HG03571 (cell line): ENCODE data around the gene CTTNBP2.
"Not testable (repeated sequence)": the region's sequence is repeated elsewhere in the genome, so short reads cannot be mapped to it uniquely, and the experiment has no call there.

Experiments
- ATAC-seq: cut with Tn5 transposase; IDR thresholded peaks from one replicate; pipeline ENCODE4 v1.9.1; 2021; ENCODE audit not compliant: unreplicated experiment

The CTTNBP2 gene

DNA sequence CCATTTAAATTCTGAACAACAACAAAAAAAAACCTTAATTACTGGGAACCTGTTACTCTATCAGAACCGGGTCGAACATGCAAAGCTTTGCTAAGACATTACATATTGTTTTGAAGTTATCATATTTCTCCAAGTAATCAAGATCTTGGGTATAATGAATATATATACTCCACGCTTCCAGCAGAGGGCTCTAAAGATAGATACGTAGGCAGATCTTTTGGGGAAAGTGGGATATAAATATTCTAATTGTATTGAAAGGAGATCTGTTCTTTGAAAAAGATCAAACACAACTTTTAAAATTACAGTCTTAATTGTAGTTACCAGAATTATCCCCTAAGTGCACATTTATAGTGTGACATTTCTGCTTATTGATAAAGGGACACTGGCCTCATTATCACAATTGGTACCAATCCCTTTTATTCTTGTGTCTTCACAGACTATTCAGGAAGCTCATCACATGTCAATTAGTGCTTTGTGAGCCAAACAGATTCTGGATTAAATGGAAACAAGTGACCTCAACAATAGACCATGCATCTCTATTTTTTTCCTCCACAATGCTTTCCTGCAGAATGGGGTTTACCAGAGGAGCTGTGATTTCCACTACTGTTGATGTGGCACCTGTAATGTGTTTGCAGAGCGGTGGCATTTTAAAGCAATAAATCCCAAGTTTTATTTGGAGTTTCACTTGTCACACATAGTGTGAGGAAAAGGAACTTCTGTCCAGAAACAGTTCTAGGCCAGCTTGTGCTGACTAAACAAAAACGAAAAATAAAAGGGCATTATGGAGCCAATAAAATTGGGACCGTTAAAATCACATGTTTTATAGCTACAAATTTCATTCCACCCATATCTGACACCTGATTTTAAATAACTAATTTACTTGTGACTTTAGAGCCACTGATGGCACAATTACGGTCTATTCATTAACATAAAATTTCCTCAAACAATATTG lies 122.4 kb downstream of the CTTNBP2 start:
- ATAC-seq, result no peak

DNA sequence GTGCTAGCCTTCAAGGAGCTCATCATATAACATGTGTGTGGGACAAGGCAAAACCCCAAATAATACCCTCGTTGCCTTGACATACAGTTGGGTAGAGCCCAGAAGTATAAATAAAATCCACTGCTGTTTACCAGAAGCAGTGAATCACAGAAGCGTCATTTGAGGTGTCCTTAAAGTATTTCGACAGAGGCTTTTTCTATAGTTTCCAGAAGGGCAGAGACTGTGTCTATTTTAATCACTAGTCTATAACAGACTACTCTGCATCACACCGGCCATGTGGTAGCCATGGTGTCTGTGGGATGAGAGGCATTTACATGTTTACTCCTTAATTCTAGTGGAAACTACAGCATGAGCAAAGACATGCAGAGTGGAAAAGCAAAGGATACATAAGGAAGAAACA lies 131.3 kb downstream of the CTTNBP2 start:
- ATAC-seq, result no peak

- no peak for ATAC-seq
These were observed 134.2 kb downstream of the CTTNBP2 start for GRCh38 chr7:117739085-117739484.

DNA sequence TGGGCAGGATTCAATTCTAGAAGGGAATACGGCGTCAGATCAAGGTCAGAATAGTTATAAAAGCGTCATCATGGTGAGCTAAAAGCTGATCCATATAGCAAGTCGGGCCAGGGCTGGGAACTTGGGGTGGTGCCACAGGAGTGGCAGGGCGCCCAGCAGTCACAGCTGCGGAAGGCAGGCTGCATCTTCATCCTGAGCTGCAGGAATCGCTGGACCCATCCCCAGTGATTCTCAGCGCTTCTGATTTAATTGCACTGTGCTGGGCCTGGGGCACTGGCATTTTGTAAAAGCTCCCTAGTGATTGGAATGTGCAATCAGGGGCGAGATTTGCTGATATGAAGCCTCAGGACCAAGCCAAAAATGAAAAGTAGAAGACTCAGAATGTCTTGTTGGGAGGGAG lies 135.3 kb downstream of the CTTNBP2 start:
- no peak for ATAC-seq

- ATAC-seq, result peak; percentile 96
These were observed 141.8 kb downstream of the CTTNBP2 start for GRCh38 chr7:117731455-117731854.

GRCh38 chr7:117730390-117730789 lies 142.9 kb downstream of the CTTNBP2 start:
- ATAC-seq, result no peak

GRCh38 chr7:117728890-117729624 lies 144.2 kb downstream of the CTTNBP2 start:
- no peak for ATAC-seq

DNA sequence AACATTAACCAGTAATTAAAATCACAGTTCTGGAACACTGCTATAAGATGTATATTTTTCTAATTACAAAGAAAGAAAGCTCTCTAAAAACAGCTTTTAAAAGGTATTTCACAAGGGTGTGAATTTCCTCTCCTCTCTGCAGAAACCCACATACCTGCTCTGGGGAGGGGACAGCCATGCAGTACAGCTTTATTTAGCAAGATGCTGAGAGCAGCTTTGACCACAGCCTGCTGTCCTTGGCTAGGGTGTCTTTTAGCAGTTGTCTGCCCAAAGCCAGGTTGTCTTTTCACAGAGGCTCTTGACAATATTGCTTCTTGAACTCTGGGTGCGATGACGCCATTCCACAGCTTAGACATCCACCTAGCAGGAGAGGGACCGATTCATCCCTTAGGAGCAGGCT lies 148.3 kb downstream of the CTTNBP2 start:
- no peak for ATAC-seq

DNA sequence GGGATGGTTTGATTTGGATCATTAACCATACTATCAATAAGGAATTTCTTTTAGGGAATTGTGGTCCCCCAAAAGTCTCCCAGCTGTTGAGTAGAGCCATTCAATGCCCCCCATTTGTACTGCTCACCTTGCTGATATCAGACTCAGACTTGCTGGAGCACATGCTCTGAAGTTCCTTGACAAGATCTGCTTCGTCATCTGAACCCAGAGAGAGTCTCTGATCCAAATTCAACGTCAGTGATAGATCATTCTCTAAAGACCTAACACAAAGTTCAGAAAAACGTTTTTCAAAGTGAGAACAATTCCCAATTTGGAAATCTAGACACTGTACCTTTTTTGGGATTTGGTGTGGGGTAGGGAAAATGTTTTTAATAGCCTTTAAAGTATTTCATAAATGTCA lies 153.9 kb downstream of the CTTNBP2 start:
- ATAC-seq, result no peak

- no peak for ATAC-seq
These were observed 155.0 kb downstream of the CTTNBP2 start for GRCh38 chr7:117718116-117718835.

DNA sequence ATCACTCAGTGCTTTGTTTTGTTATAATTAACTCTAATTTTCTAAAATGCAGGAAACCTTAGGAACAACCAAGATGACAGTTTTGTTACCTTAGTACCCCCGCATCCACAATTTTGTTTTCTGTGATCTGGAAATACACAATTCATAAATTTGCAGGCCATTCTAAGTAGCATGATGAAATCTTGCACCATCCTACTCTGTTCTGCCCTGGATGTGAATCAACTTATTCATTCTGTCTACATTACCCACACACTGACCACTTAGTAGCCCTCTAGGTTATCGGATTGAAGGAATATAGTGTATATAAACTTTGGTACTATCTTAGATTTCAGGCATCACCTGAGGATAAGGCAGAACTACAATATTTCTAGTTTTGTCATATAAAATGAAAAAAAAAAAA lies 155.9 kb downstream of the CTTNBP2 start:
- no peak for ATAC-seq

GRCh38 chr7:117716707-117717299 lies 156.4 kb downstream of the CTTNBP2 start:
- ATAC-seq, result no peak

GRCh38 chr7:117715784-117716445 lies 157.3 kb downstream of the CTTNBP2 start:
- ATAC-seq, result peak; percentile 72

GRCh38 chr7:117711556-117711955 lies 161.7 kb downstream of the CTTNBP2 start:
- ATAC-seq, result no peak

DNA sequence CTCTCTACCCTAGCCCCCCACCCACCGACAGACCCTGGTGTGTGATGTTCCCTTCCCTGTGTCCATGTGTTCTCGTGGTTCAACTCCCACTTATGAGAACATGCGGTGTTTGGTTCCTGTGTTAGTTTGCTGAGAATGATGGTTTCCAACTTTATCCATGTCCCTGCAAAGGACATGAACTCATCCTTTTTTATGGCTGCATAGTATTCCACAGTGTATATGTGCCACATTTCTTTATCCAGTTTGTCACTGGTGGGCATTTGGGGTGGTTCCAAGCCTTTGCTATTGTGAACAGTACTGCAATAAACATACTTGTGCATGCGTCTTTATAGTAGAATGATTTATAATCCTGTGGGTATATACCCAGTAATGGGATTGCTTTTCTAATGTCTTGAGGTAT lies 165.1 kb downstream of the CTTNBP2 start:
- not testable (repeated sequence) for ATAC-seq

DNA sequence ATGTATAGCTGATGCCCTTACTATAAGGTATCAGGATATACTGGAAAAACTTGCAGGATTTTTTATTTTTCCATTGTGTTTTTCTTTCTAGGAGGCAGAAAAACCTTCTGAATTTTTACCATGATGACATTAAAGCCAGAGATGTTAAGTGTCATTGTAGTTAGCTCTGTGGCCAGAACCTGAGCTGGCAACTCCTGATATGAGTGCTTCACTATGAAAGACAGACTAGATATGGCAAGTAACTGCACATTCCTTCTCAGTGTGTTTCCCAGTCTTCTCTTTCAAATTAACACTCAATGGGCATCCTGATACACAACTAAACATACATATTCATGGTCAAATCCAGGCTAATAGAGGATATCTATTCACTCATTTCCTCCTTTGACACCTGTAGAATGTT lies 166.2 kb downstream of the CTTNBP2 start:
- no peak for ATAC-seq

GRCh38 chr7:117706210-117706609 lies 167.0 kb downstream of the CTTNBP2 start:
- ATAC-seq, result no peak

GRCh38 chr7:117705630-117706029 lies 167.6 kb downstream of the CTTNBP2 start:
- no peak for ATAC-seq

DNA sequence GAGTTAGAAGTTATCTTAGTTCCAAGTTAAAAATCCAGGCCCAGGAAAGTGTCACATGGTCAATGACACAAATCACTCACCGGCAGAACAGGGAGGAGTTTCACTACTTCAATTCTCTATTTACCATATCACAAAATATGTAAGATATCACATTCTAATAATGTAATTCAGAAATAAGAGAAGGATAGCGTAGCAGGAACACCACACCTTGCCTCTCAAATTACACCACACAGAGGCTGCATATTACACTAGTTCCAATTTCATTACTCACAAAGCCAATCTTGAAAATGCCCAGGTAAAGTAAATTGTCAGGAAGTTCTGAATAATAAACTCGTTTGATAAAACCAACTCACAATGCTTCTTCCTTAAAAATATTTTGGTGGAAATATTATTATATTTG lies 169.2 kb downstream of the CTTNBP2 start:
- no peak for ATAC-seq

DNA sequence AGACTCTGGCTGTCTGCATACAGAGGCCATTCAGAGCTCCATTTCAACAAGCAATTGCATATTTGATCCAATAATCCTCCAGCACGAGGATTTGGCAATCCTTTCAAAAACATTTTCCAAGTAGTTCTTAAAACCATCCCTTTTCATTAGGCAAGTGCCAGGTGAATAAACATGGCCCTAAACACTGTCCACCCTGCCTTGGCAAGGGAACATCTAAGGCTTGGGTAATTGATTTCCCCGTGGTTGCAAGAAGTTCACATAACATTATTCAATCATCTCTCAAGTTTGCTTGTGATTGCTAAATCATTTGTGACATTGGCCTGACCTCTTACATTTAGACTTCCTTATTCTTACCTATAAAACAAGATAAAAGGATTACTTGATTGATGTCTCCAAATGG lies 175.2 kb downstream of the CTTNBP2 start:
- ATAC-seq, result no peak

GRCh38 chr7:117692338-117692737 lies 180.9 kb downstream of the CTTNBP2 start:
- ATAC-seq, result no peak
